Measurements from ENCODE around the gene CERS4.
"Not testable (repeated sequence)": the region's sequence is repeated elsewhere in the genome, so short reads cannot be mapped to it uniquely, and the experiment has no call there.

CERS4 gene

DNA sequence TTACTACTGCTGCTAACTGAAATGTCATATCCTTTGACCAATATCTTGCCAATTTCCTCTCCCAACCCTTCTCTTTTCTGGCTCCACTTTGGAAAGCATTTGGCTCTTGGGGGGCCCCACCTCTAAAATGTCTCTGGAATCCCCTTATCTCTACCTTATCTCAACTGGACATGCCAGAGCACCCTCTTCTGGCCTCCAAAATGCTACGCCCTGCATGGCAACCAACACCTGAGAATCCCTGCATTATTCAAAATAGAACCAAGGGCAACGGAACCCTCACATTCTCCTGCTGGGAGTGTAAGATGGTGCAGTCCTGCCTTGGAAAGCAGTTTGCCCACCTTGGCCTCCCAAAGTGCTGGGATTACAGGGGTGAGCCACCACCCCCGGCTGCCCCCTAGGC is 35.3 kb downstream of the CERS4 start:
- no peak for DNase-seq

DNA sequence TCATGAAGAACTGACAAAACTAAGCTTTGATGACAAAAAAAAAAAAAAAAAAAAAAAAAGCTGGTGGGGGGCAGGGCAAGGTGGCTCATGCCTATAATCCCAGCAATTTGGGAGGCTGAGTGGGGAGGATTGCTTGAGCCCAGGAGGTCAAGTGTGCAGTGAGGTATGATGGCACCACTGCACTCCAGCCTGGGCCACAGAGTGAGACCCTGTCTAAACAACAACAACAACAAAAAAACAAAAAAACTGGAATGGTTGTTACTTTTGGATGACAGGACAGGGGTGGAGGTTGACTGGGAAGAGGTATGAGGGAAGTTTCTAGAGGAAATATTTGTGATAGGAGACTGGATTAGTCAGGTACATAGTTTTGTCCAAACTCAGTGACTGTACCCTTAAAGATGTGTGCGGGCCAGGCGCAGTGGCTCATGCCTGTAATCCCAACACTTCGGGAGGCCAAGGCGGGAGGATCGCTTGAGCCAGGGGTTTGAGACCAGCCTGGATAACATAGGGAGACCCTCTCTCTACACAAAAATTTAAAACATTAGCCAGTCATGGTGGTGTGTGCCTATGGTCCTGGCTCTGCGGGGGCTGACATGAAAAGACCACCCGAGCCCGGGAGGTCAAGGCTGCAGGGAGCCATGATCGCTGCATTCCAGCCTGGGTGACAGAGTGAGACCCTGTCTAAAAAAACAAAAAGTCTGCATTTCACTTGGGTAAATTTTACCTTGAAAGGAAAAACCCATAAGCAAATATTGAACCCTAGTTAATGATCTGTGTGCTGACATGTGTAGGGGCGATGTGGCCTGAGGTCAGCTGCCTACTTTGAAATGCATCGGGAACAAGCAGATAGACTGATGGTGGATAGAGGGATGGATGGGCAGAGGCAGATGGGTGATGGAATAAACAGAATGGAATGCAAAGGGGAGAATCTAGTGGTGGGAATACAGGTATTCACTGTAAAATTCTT is 37.0 kb downstream of the CERS4 start:
- no peak for DNase-seq

DNA sequence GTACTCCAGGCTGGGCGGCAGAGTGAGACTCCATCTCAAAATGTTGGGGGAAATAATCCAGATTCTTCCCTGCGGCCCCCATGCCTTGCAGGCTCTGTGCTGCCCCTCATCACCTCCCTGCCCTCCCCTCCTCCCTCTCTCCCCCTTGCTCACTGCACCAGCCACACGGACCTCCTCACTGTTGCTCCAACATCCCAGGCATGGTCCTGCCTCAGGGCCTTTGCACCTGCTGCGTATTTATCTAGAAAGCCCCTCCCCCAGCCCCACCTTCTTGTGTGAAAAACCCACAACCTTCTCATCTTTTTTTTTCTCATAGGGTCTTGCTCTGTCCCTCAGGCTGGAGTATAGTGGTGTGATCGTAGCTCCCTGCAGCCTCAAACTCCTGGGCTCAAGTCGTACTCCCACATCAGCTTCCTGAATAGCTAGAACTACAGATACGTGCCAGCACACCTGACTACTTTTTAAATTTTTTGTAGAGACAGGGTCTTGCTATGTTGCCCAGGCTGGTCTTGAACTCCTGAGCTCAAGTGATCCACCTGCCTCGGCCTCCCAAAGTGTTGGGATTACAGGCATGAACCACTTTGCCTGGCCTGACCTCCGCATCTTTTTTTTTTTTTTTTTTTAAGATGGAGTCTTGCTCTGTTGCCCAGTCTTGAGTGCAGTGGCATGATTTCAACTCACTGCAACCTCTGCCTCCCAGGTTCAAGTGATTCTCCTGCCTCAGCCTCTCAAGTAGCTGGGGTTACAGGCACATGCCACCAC is 38.1 kb downstream of the CERS4 start:
- DNase-seq, result not testable (repeated sequence)

DNA sequence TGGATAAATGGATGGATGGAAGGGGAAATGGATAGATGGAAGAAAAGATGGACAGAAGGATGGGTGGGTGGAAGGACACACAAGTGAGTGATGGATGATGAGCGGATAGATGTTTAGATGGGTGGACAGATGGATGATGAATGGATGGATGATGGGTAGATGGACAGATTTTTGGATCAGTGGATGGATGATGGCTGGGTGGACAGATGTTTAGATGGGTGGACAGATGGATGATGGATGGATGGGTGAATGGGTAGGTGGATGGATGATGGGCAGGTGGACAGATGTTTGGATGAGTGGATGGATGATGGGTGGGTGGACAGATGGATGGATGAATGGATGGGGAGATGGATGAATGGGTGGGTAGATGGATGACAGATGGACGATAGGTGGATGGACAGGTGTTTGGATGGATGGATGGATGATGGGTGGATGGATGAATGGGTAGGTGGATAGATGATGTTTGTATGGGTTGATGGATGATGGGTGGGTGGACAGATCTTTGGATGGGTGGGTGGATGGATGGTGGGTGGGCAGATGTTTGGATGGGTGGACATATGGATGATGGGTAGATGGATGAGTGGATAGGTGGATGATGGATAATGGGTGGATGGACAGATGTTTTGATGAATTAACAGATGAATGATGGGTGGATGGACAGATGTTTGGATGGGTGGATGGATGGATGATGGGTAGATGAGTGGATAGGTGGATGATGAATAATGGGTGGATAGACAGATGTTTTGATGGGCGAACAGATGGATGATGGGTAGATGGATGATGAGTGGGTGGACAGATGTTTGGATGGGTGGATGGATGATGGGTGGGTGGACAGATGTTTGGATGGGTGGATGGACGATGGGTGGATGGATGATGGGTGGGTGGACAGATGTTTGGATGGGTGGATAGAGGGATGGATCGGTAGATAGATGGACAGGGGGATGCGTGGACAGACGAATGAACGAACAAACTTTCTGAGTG is 39.5 kb downstream of the CERS4 start:
- no peak for DNase-seq

DNA sequence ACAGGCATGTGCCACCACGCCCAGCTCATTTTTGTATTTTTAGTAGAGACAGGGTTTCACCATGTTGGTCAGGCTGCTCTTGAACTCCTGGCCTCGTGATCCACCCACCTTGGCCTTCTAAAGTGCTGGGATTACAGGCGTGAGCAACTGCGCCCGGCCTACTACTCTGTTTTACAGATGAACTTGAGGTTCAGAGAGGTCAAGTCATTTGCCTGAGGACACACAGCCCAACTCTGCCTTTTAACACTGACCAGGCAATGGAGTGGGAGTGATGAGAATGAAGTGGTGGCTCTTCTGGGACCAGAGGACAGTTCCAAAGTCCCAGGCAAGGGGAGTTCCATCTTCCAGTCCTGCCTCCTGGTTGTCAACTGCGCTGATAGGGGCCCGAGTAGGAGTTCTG is 41.4 kb downstream of the CERS4 start:
- no peak for DNase-seq

DNA sequence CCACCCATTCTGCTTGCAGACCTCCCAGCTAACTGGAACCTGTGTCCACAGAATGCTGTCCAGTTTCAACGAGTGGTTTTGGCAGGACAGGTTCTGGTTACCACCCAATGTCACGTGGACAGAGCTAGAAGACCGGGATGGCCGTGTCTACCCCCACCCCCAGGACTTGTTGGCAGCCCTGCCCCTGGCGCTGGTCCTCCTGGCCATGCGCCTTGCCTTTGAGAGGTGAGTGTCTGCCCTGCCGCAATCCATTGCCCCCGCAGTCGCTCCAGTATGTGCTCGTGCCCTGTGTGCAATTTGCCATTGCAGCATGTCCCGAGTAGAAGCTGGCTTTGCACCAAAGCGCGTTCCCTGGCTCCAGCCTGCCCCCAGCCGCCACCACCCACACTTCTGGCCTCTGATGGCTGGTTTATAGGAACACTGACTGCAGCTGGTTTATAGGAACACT is 41.9 kb downstream of the CERS4 start:
- DNase-seq, result no peak

DNA sequence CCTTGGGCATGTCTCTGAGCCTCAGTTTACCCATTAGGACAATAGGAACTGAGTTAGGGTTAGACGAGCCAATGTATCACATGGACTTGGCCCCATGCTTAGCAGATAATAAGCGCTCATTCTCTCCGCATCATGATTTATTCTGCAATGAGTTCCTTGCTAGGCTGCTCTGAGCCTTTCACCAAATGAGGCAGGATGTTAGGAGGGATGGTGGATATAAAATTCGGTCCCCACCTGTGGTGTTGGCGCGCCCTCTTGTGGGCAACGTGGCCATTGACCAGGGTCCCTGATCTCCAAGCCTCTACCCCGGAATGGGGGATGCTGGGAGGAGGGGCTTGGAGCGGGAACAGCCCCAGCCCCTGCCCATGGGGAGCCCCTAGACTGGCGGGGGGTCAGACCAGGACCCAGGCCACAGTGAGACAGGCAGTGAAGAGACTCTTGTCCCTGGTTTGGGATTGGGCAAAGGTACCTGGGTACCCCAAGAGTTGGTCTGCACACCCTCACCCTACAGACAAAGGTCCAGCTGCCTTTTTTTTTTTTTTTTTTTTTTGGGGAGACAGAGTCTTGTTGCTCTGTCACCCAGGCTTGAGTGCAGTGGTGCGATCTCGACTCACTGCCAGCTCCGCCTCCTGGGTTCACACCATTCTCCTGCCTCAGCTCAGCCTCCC is 43.9 kb downstream of the CERS4 start:
- DNase-seq, result peak; percentile 55

DNA sequence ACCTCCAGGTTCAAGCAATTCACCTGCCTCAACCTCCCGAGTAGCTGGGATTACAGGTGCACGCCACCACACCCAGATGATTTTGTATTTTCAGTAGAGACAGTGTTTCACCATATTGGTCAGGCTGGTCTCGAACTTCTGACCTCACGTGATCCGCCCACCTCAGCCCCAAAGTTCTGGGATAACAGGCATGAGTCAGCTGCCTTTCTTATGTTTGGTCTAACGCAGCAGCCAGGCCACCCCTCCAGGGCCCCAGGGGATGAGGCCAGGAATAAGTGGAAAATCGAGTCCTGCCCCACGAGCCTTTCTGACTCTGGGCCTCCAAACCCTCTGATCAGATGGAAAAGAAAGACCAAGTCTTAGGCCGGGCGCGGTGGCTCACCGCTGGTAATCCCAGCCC is 44.5 kb downstream of the CERS4 start:
- DNase-seq, result no peak

DNA sequence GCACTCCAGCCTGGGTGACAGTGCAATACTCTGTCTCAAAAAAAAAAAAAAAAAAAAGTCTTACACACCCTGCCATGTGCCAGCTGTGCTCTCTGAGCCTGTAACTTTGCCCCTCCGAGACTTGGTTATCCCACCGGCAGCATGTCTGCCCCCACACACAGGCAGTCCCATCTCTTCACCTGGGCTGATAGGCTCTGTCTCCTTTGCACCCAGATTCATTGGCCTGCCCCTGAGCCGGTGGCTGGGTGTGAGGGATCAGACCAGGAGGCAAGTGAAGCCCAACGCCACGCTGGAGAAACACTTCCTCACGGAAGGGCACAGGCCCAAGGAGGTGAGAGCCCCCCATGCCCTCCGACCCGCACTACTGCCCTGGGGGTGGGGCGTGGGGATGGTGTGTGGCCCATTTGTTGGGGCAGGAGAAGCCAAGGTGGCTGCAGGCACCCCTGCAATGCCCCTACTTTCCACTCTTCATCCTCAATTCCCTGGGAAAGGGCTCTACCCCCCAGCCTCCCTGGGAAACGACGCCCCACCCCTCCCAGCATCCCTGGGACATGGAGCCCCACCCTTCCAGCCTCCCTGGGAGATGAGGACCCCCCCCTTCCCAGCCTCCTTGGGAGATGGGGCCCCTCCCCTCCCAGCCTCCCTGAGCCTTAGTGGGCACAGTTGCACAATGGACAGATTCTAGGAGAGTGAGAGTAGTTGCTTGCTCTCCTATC is 45.3 kb downstream of the CERS4 start:
- no peak for DNase-seq

DNA sequence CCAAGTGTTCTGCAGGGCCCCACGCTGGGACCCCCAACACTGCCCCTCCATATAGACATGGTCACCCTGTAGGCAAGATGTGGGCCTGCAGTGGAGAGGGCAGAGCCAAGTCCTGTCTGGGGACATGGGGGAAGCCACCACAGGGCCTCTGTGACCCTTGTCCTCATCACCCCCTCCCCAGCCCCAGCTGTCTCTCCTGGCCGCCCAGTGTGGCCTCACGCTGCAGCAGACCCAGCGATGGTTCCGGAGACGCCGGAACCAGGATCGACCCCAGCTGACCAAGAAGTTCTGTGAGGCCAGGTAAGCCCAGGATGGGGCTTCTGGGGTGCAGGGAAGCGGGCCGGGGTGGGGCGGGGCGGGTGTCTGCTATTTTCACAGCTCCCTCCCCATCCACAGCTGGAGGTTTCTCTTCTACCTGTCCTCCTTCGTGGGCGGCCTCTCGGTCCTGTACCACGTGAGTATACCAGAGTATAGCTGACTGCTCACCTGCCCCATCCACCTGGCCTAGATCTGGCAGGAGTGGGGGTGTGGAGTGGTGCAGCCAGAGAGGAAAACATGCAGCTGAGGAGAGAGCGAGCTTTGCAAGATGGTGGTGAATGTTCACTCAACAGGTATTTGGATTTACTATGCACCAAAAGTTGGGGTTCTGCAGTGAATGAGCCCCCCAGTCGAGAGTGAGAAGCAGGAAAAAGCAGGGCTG is 46.4 kb downstream of the CERS4 start:
- DNase-seq, result no peak

DNA sequence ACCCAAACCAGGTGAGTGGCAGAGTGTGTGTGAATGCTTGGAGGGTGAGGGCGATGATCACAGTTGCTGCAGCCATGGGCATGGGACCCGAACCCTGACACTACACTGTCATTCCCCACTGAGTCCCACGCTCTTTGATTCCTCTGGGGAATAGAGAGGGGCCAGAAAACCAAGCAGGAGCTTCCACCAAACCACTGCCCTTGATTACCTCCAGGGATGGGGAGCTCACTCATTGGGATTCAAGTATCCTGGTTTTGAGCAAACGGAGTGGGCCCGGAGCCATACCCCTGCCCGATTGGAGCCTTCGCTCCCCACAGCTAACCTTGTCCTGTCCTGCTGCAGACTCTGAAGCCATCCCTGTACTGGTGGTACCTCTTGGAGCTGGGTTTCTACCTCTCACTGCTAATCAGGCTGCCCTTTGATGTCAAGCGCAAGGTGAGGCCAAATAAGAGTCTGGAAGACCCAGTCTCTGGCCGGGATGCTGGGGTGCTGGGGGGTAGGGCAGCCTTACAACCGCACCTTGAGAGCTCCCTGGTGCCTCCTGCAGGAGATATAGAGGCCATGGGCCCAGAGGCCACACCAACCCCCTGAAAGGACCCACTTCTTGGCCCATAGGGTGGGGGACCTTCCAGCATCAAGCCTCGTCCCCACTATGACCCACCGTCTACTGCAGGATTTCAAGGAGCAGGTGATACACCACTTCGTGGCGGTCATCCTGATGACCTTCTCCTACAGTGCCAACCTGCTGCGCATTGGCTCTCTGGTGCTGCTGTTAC is 47.3 kb downstream of the CERS4 start:
- DNase-seq, result no peak

DNA sequence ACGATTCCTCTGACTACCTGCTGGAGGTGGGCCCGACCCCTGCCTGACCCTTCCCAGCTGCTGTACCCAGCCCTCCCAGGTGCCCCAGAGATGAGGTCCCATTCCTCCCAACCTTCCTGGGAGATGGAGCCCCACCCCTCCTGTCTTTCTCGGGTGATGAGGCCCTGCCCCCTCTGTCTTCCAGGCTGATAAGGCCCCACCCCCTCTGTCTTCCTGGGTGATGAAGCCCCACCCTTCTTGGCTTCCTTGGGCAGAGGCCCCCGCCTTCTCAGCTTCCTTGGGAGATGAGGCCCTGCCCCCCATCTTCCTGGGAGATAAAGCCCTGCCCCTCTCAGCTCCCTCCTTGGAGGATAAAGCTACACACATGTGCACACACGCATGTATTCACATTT is 47.9 kb downstream of the CERS4 start:
- no peak for DNase-seq

DNA sequence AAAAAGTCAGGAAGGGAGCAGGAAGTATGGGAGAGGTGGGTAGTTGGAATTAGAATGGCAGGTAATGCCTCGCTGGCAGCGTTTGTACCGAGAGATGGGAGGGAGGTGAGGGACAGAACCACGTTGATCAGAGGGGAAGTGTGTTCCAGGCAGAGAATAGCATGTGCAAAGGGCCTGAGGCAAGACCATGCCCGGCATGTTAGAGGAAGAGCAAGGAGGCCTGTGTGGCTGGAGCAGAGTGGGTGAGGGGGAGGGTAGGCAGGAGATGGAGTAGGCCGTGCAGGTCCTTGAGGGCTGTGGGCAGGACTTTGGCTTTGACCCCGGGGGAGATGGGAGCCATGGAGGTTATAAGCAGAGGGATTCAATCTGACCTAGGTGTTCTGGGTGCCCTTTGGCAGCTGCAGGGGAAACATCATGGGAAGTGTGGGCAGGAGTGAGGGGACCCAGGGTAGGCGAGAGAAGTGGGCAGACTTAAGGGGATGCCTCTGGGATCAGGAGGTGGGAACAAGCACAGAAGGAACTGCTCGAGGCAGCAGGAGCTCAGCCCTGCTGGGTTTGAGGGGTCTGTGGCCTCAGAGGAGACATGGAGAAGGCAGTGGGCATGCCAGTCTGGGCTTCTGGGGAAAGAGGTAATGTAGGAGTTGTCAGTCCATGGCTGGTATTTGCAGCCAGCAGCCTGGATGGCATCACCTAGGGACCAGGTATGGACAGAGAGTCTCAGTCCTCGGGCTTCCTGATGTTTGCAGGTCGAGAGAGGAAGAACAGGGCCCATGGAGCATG is 50.2 kb downstream of the CERS4 start:
- no peak for DNase-seq

DNA sequence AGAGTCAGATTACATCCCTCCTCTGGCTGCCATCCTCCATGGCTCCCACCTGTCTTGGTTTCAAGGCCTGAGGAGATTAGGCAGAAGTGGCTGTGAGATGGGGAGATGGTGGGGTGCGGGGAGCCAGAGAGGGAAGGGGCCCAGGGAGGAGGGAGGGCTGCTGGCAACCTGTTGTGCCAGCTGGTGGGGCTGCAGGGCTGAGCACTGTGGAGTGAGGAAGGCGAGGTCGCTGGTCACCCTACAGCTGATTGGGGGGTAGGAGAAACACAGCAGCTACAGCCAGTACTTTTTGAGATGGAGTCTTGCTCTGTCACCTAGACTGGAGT is 50.7 kb downstream of the CERS4 start:
- no peak for DNase-seq

DNA sequence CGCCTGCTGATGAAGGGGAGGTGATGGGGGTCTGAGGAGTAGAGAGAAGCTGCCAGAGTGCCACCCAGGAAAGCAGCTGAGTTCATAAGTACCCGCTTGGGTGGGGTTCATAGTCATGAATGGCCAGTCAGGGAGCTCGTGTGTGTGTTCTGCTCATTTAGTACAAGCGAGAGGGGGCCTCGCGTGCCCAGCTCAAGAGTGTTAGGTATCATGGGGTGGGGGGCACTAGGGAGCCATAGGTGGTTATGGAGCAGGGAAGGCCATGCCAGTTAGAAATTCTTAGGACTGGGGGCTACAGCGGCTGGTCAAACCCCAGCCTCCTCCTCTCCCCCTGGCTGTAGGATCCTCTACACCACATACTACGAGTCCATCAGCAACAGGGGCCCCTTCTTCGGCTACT is 52.2 kb downstream of the CERS4 start:
- no peak for DNase-seq

DNA sequence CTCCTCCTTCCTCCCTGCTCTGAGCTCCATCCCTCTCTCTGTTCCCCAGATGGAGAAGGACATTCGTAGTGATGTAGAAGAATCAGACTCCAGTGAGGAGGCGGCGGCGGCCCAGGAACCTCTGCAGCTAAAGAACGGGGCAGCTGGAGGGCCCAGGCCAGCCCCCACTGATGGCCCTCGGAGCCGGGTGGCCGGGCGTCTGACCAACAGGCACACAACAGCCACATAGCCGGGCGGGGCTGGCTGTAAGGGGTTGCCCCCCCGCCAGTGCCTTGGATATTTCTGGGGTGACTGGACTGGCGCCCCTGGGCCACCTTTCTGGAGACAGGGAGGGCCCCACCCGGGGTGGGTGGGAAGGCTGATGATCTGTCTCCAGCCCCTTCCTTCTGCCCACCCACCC is 52.7 kb downstream of the CERS4 start:
- DNase-seq, result no peak

DNA sequence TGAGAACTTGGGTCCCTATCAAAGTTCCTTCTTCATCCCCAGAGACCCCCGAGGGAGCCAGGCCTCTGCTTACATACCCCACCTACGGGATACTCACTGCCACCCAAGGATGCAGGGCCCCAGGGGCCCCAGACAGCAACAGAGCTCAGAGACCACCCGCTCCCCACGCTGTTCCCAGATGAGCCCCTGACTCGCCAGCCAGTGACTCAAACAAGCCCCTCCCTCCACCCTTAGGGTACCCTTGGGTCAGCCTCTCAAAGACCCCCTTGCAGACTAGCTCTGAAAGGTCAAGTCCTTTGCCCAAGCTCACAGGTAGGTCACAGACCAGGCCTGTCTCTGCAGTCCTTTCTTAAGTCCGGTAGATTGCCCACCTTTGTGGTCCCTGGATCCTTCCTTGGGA is 53.3 kb downstream of the CERS4 start:
- no peak for DNase-seq

DNA sequence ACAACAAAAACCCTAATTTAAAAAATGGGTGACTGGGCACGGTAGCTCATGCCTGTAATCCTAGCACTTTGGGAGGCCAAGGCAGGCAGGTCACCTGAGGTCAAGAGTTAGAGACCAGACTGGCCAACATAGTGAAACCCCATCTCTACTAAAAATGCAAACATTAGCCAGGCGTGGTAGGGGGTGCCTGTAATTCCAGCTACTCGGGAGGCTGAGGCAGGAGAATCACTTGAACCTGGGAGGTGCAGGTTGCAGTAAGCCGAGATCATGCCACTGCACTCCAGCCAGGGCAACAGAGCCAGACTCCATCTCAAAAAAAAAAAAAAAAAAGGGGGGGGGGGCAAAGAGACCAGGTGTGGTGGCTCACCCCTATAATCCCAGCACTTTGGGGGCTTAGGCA is 55.1 kb downstream of the CERS4 start:
- not testable (repeated sequence) for DNase-seq

DNA sequence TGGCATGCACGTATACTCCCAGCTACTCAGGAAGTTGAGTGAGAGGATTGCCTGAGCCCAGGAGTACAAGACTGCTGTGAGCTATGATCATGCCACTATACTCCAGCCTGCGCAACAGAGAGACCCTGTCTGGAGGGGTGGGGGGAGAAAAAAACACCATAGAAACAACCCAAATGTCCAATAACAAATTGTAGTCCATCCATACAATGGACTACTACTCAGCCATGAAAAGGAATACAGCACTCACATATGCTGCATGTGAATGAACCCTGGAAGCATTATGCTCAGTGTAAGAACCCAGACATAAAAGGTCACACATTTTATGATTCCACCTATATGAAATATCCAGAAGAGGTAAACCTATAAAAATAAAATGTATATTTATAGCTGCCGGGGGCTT is 56.7 kb downstream of the CERS4 start:
- DNase-seq, result no peak
